ENCODE results near the gene B4GAT1. TPM values are rescaled to one million over a fixed set of nuclear protein-coding genes. Genes with fewer than 3 reads are reported as not detected.
A peak's percentile ranks its signal among the peaks of the same experiment; 100 is the strongest.

The B4GAT1 gene
- total and polyA plus RNA-seq, 2 of the 4 experiments (the other 2 are of a cell fraction): 10.6 to 18.4 TPM

DNA sequence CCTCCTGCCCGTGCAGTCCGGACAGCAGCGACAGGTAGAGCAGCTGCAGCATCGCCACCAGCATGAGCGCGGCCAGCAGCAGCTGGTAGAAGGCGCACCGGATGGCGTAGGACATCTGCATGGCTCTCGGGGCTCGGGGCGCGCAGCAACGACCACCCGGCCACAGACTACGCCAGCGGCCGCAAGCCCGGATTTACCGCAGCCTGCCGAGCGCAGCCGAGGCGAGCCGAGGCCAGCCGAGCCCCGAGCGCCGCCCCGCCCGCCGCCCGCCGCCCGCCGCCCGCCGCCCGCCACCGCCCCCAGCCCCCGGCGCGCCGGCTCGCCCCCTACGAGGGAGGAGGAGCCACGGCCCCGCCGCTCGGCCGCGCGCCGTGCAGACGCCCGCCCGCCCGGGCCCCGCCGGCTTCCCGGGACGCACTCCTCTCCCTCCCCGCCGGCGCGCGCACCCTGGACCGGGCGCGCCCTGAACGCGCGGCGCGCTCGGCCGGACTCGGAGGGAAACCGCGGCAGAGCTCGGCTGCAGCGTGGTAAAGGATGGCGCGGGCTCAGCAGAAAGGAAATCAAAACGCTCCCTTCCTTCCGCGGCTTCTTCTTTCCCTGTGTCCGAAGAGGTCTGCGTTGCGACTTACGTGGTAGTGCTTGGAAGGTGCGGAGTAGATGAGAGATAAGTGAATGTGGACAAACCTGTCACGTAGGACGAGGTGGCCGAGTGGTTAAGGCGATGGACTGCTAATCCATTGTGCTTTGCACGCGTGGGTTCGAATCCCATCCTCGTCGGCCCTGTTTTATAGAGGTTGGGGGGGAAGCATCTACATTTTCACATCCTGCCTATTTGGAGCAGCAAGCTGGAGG is at the start of gene B4GAT1 (continued):
- TF ChIP-seq, protein P1, sequence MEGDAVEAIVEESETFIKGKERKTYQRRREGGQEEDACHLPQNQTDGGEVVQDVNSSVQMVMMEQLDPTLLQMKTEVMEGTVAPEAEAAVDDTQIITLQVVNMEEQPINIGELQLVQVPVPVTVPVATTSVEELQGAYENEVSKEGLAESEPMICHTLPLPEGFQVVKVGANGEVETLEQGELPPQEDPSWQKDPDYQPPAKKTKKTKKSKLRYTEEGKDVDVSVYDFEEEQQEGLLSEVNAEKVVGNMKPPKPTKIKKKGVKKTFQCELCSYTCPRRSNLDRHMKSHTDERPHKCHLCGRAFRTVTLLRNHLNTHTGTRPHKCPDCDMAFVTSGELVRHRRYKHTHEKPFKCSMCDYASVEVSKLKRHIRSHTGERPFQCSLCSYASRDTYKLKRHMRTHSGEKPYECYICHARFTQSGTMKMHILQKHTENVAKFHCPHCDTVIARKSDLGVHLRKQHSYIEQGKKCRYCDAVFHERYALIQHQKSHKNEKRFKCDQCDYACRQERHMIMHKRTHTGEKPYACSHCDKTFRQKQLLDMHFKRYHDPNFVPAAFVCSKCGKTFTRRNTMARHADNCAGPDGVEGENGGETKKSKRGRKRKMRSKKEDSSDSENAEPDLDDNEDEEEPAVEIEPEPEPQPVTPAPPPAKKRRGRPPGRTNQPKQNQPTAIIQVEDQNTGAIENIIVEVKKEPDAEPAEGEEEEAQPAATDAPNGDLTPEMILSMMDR (conservative IDR thresholded peaks at IDR 0.05; ENCODE audit: low read depth, low read length): no peak
- TF ChIP-seq POLR2A (IDR thresholded peaks at IDR 0.05; ENCODE audit: low read depth, low read length): peak; percentile 52; the same call in 1 of the 2 replicates
- no peak for TF ChIP-seq BHLHE40 (IDR thresholded peaks at IDR 0.05; ENCODE audit: low read depth, low read length)

DNA sequence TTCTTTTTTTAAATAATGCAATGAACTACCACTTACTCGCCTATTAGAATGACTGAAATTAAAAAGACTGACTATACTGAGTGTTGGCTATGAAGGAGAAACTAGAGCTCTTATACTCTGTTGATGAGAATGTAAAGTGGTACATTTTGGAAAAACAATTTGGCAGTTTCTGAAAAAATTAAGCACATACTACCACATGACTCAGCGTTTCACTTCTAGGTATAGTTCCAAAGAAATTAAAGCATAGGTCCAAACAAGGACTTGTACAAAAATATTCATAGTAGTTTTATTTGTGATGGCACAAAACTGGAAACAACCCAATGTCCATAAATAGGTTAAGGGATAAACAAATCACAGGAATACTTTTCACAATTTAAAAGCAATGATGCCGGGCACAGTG is 46.5 kb upstream of the B4GAT1 start:
- no TSS peak for BruUV-seq (replicated peaks)
- no peak overlapping the region for H2AK5ac ChIP-seq (ENCODE audit: low read depth, low read length)
- no peak overlapping the region for H3K56ac ChIP-seq (ENCODE audit: extremely low read depth, insufficient read depth, low read length)
- WGBS, 2 experiments (ENCODE audit: extremely low coverage in 2 of 2, insufficient read length in 1 of 2): no CpG with 5 or more reads among the region's 3 CpGs
- no peak overlapping the region for H3K9ac ChIP-seq (ENCODE audit: low read depth, low read length)
- in situ Hi-C loops (cut with MboI; ENCODE audit: low sequenced_read_pairs): no loop called here
- H2AFZ ChIP-seq (replicated peaks; ENCODE audit: low read length, poor library complexity): no peak overlapping the region
- H2BK15ac ChIP-seq (ENCODE audit: low read depth, low read length): no peak overlapping the region
- H3K23ac ChIP-seq (ENCODE audit: low read depth, low read length): no peak overlapping the region
- H3K18ac ChIP-seq (ENCODE audit: low read depth, low read length): no peak overlapping the region
- H3K4me3 ChIP-seq (ENCODE audit: insufficient read depth, low read depth, low read length): no peak overlapping the region
- H3K9me1 ChIP-seq (ENCODE audit: insufficient read depth, low read length): no peaks in the 10 kb centered on the region
- CTCF ChIA-PET: no interaction called here
- H2BK120ac ChIP-seq (ENCODE audit: low read depth, low read length): no peak overlapping the region
- H3K79me1 ChIP-seq (ENCODE audit: low read depth in 1 of 2, low read length in 2 of 2): no peaks in the 10 kb centered on the region
- no peak overlapping the region for H4K91ac ChIP-seq (ENCODE audit: insufficient read depth, low read depth, low read length)
- ATAC-seq (ENCODE audit: low read depth): no peak
- POLR2A ChIA-PET (ENCODE audit: unreplicated experiment): no interaction called here
- no peak overlapping the region for H2BK20ac ChIP-seq (ENCODE audit: low read depth, low read length)
- H2BK5ac ChIP-seq (ENCODE audit: low read depth, low read length, poor library complexity, severe bottlenecking): no peak overlapping the region
- H3K9me3 ChIP-seq (ENCODE audit: control insufficient read depth, insufficient read depth, low read length): no peaks in the 10 kb centered on the region
- intact Hi-C loops (cut with micrococcal nuclease): no loop called here
- H3K36me3 ChIP-seq (ENCODE audit: control insufficient read depth, insufficient read depth, low read length): no peaks in the 10 kb centered on the region
- H3K27me3 ChIP-seq (ENCODE audit: control insufficient read depth, insufficient read depth, low read length): peaks cover 13% of the 10 kb centered on the region
- no peak overlapping the region for H3K27ac ChIP-seq (ENCODE audit: insufficient read depth, low read length)
- TF ChIP-seq MAFK (IDR thresholded peaks at IDR 0.05; ENCODE audit: low read depth, low read length) (0 out of 2 replicates have a peak, but pooled peaks have one; percentile 24), CHD1 (IDR thresholded peaks at IDR 0.05; ENCODE audit: low read depth, low read length) (no peak), NFE2L2 (IDR thresholded peaks at IDR 0.05; ENCODE audit: low read depth, low read length) (peak; percentile 72)
- H4K20me1 ChIP-seq (ENCODE audit: insufficient read depth, low read length): no peaks in the 10 kb centered on the region
- H4K8ac ChIP-seq (ENCODE audit: low read depth in 2 of 2, low read length in 2 of 2): no peak overlapping the region
- H3K4me1 ChIP-seq (ENCODE audit: control insufficient read depth, insufficient read depth, low read length): no peaks in the 10 kb centered on the region
- DNase-seq: no peak
- H3K14ac ChIP-seq (replicated peaks; ENCODE audit: low read depth, low read length): no peak overlapping the region
- no peak overlapping the region for H3K4me2 ChIP-seq (ENCODE audit: low read depth, low read length)
- H3K4ac ChIP-seq (ENCODE audit: low read depth, low read length): no peak overlapping the region
- dilution Hi-C loops (cut with HindIII; ENCODE audit: low sequenced_read_pairs, unreplicated experiment): no loop called here
- H4K5ac ChIP-seq (ENCODE audit: low read depth, low read length): no peak overlapping the region
- H2AK9ac ChIP-seq (replicated peaks; ENCODE audit: low read depth, low read length, poor library complexity): no peak overlapping the region
